ENCODE measurements around the gene CENPO. TPM values are rescaled to one million over a fixed set of nuclear protein-coding genes. Genes with fewer than 3 reads are reported as not detected.

CENPO gene
- total RNA-seq, 4 donors from 2014 or later, result 4.2 to 8.9 (median 6.3) TPM

DNA sequence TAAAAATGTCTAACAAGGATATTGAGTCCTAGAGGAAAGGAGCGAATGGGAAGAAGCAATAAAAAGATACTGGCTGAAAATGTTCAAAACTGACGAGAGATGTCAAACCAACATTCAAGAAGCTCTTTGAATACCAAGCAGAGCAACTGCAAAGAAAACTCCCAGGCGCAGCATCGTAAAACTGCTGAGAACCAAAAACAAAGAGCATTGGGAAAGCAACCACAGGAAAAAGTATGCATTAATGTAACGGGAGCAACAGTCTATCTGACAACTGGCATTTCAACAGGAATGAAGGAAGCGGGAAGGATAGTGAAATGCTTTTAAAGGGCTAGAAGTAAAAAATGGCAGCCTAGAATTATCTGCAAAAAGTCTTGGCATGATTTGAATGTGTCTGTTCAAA, 73.7 kb downstream of the CENPO start:
- Histone ChIP-seq H3K27ac (no peak overlapping the region), H3K36me3 (no peaks in the 10 kb centered on the region), H3K27me3 (no peaks in the 10 kb centered on the region), H3K4me3 (replicated peaks in 1 of 3) (no peak overlapping the region), H3K9me3 (no peaks in the 10 kb centered on the region), H3K4me1 (no peaks in the 10 kb centered on the region)
- no peak for DNase-seq
- intact Hi-C loops (cut with DNase I), result no loop called here
- 94% methylated on average over 6 of the region's 6 CpGs for WGBS, 2 donors
- no peak for TF ChIP-seq POLR2A (IDR thresholded peaks at IDR 0.05)
- TF ChIP-seq, protein P1, sequence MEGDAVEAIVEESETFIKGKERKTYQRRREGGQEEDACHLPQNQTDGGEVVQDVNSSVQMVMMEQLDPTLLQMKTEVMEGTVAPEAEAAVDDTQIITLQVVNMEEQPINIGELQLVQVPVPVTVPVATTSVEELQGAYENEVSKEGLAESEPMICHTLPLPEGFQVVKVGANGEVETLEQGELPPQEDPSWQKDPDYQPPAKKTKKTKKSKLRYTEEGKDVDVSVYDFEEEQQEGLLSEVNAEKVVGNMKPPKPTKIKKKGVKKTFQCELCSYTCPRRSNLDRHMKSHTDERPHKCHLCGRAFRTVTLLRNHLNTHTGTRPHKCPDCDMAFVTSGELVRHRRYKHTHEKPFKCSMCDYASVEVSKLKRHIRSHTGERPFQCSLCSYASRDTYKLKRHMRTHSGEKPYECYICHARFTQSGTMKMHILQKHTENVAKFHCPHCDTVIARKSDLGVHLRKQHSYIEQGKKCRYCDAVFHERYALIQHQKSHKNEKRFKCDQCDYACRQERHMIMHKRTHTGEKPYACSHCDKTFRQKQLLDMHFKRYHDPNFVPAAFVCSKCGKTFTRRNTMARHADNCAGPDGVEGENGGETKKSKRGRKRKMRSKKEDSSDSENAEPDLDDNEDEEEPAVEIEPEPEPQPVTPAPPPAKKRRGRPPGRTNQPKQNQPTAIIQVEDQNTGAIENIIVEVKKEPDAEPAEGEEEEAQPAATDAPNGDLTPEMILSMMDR (IDR thresholded peaks at IDR 0.05), result no peak

DNA sequence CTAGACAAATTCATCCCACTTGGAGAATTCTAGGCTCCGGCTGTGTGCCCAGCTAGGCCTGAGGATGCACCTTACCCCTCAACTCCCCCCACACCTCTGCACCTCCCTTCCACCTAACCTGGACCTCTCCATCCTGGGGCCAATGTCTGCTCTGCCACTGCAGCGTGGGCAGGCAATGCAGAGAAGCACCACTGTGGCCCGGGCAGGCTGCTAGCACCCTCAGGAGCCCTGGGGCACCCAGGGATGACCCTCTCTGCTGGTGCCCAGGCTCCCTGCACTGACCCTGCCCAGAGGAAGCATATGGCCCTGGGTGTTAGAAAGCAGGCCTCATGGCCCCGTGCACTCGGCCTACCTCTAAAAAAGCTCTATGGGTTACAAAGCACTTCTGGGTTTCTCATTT, 77.2 kb downstream of the CENPO start:
- no peak for TF ChIP-seq POLR2A (IDR thresholded peaks at IDR 0.05)
- TF ChIP-seq, protein P1 (IDR thresholded peaks at IDR 0.05), result no peak
- intact Hi-C loops (cut with DNase I), result no loop called here
- Histone ChIP-seq H3K27me3 (no peaks in the 10 kb centered on the region), H3K4me3 (replicated peaks in 1 of 3) (no peak overlapping the region), H3K27ac (no peak overlapping the region), H3K36me3 (no peaks in the 10 kb centered on the region), H3K4me1 (peaks cover 0 to 24% of the 10 kb centered on the region in 2 donors), H3K9me3 (no peaks in the 10 kb centered on the region)
- WGBS, 2 donors, result 96 to 97% methylated on average over 5 of the region's 5 CpGs
- DNase-seq, result no peak

DNA sequence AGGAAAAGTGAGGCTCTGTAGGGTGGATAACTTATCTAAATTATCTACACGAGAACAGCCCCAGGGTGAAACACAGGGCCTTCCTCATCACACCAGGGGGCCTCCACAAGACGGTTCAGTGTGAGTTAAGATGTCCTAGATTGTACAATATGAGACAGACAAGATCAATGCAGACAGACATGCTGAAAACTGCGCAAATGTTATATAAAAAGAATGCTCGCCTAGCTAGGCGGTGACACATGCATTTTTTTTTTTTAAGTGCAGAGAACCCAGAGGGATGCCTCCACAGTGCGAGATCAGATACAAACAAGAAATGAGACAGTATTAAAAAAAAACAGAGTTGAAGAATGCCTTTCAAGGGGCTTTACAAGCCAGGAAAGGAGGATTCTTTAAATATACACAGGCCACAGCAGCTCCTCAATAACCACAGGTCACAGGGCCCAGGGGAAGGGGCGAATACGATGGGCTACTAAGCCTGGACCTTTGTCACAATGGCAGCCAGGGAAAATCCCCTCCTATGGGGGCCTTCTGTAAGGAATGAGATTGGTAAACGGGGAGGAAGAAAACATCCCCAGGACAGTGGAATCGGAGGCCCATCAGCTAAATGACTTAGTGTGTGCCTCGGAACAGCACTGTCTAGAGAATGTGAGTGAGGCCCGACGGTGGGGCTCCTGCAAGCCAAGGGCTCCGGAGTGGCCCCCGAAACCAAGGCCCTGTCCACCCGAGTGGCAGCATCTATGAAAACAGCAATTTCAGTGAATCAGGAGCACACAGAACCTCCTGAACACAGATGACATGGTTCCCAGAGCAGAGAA, 77.9 kb downstream of the CENPO start:
- DNase-seq, result no peak
- no peak for TF ChIP-seq POLR2A (IDR thresholded peaks at IDR 0.05)
- TF ChIP-seq, protein P1 (IDR thresholded peaks at IDR 0.05), result no peak
- no peaks in the 10 kb centered on the region for H3K36me3 ChIP-seq
- H3K27me3 ChIP-seq, result no peaks in the 10 kb centered on the region
- H3K9me3 ChIP-seq, result no peaks in the 10 kb centered on the region
- peaks cover 0 to 25% of the 10 kb centered on the region in 2 donors for H3K4me1 ChIP-seq
- H3K4me3 ChIP-seq (replicated peaks in 1 of 3), result no peak overlapping the region
- intact Hi-C loops (cut with DNase I), result no loop called here
- H3K27ac ChIP-seq, result no peak overlapping the region
- 88 to 93% methylated on average over 16 of the region's 16 CpGs for WGBS, 2 donors

DNA sequence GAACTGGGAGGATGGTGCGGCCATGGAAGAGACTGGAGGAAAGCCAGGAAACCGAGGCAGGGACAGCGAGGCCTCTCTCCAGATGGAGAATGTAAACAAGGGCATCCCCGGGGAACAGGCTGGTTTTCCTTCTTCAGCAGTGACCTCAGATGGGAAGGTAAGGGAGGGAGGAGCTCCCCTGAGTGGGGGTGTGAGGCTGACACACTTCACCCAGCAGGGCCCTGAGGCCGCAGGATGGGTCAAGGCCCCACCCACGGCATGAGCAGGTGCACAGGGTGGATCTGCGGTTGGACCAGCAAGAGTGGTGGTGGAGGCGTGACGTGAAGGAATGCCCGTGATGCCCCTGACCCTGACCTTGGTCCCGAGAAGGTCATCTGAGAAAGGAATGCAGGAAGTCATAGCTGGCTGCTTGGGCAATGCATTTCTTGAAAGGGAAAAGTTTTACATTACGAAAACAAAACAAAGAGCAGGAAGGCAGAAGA, 78.7 kb downstream of the CENPO start:
- H3K9me3 ChIP-seq, result no peaks in the 10 kb centered on the region
- no peaks in the 10 kb centered on the region for H3K27me3 ChIP-seq
- TF ChIP-seq POLR2A (IDR thresholded peaks at IDR 0.05), result no peak
- TF ChIP-seq, protein P1 (IDR thresholded peaks at IDR 0.05), result no peak
- no peak overlapping the region for H3K4me3 ChIP-seq (replicated peaks in 1 of 3)
- peaks cover 0 to 25% of the 10 kb centered on the region in 2 donors for H3K4me1 ChIP-seq
- DNase-seq, result no peak
- H3K27ac ChIP-seq, result peak overlapping the region in 1 of 3 donors; percentile 10
- WGBS, 2 donors, result 72 to 86% methylated on average over 12 of the region's 12 CpGs
- intact Hi-C loops (cut with DNase I), result no loop called here
- no peaks in the 10 kb centered on the region for H3K36me3 ChIP-seq

Other genes starting within 250 kb of the CENPO start
- 10 to 100 TPM; 12.6 to 68.8 (median 31.6) TPM for gene PTRHD1, start within 50 bp of the CENPO start, total RNA-seq
- gene ADCY3, start 126.8 kb downstream of the CENPO start, total RNA-seq, result 10 to 100 TPM; 17.5 to 38.7 (median 29.2) TPM
- 10 to 100 TPM in 3 of 4 donors, 1 to 10 TPM in 1; 7.7 to 16.1 (median 15.7) TPM for gene DNAJC27, start 178.5 kb downstream of the CENPO start, total RNA-seq
- gene EFR3B, start 248.7 kb downstream of the CENPO start, total RNA-seq, result 10 to 100 TPM; 17.3 to 21.5 (median 20.0) TPM

All from thyroid gland (tissue), 4 donors.